Heart left ventricle (tissue), 13 donors: ENCODE results near the gene NR3C1.

ENCODE experiments used
- POLR2A ChIP-seq, 2 donors: fragments of 450-650 bp; IDR thresholded peaks; one replicate each; pipeline ENCODE4 v1.6.1; 2017; ENCODE audit warnings: antibody characterized with exemption in 2 of 2, mild to moderate bottlenecking in 2 of 2, moderate library complexity in 2 of 2
- TF ChIP-seq, protein P1 (sequence below), 12 donors: fragments of 200-600 bp; sonication (generic) in 4 of 12; IDR thresholded peaks; one replicate each; pipeline versions ENCODE4 v1.5.0 to v1.8.0; 2018 to 2022; ENCODE audit warnings: antibody characterized with exemption in 12 of 12, mild to moderate bottlenecking in 5 of 12
- donor health status: ischemic (EF 13 %, LVEDD 7.1; RV severe dilation, severe dysfunction).
- donor health status: DM: no; HTN: yes; CAD: no.
- donor health status: DM: no; HTN: no; CAD: no.
- donor health status: ischemic (EF 25% LVEDD 6.9; RV normal size, moderate dysfunction).
- donor health status: ischemic (EF 25% LVEDD 5.7; RV mildly dilated, moderate dysfunction).
- donor health status: ischemic (EF 35%, LVEDD 5.7; RV mildly dilated, moderate dysfunction).
- donor health status: nonischemic (EF 11% LVEDD 7.7; RV severe dilation, severe dysfunction).
- donor health status: DM: yes; HTN: yes; CAD: no.
- donor health status: PGD.
- donor health status: ischemic (EF 29% LVEDD 5.4; RV normal size, mild dysfunction).
- donor health status: nonischemic (EF 23%, LVEDD 6.1; RV moderate dilation, normal function).

DNA sequence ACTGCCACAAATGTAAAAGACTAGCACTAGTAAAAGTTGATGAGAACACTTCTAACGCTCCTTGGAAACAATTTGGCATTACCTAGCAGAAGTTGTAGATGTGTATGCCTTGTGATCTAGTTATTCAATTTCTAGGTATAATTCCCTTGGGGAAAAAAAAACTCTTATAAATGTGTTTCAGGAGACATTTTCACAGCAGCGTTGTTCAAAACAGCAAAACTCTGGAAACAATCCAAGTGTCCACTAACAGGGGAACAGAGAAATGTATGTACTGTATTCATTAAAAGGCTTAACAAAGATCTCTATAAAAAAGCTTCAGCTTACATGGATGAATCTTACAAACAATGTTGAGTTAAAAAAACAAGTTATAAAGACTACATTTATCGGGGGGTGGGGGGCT is 30.4 kb downstream of the NR3C1 start:
- TF ChIP-seq, protein P1, sequence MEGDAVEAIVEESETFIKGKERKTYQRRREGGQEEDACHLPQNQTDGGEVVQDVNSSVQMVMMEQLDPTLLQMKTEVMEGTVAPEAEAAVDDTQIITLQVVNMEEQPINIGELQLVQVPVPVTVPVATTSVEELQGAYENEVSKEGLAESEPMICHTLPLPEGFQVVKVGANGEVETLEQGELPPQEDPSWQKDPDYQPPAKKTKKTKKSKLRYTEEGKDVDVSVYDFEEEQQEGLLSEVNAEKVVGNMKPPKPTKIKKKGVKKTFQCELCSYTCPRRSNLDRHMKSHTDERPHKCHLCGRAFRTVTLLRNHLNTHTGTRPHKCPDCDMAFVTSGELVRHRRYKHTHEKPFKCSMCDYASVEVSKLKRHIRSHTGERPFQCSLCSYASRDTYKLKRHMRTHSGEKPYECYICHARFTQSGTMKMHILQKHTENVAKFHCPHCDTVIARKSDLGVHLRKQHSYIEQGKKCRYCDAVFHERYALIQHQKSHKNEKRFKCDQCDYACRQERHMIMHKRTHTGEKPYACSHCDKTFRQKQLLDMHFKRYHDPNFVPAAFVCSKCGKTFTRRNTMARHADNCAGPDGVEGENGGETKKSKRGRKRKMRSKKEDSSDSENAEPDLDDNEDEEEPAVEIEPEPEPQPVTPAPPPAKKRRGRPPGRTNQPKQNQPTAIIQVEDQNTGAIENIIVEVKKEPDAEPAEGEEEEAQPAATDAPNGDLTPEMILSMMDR (IDR thresholded peaks at IDR 0.05): no peak
- no peak for TF ChIP-seq POLR2A (IDR thresholded peaks at IDR 0.05)
